ENCODE measurements around the gene OVOL2. TPM values are rescaled to one million over a fixed set of nuclear protein-coding genes. Genes with fewer than 3 reads are reported as not detected.
A peak's percentile ranks its signal among the peaks of the same experiment; 100 is the strongest.
"Not testable (repeated sequence)": the region's sequence is repeated elsewhere in the genome, so short reads cannot be mapped to it uniquely, and the experiment has no call there.

The OVOL2 gene
- polyA plus RNA-seq, 1 donor, result 4.4 TPM

DNA sequence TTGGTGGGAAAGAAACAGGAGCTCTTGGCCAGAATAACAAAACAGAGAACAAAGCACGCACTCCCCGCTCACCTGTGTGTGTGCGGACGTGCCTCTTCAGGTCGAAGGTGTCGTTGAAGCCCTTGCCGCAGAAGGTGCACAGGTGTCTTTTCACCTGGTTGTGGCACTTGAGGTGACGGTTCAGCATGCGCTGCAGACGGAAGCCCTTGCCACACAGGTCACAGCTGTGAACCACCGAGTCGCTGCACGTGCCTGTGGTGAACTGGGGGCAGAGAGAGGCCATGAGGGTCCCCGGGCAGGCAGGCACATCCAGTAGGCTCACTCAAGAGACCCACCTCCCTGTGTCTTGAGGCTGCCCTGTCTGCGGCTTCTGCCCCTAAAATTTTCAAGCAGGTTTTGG, 16.3 kb downstream of the OVOL2 start:
- Histone ChIP-seq H3K4me3 (ENCODE audit: low read length) (no peak overlapping the region), H3K4me1 (ENCODE audit: control insufficient read depth, insufficient read depth, low read length) (no peaks in the 10 kb centered on the region), H3K27ac (ENCODE audit: low read length) (no peak overlapping the region), H3K9me3 (ENCODE audit: control insufficient read depth, low read depth, low read length) (no peaks in the 10 kb centered on the region), H3K36me3 (ENCODE audit: control insufficient read depth, insufficient read depth, low read length) (peaks cover 9% of the 10 kb centered on the region), H3K27me3 (ENCODE audit: control insufficient read depth, insufficient read depth, low read length) (no peaks in the 10 kb centered on the region)
- no peak for DNase-seq
- WGBS (ENCODE audit: insufficient coverage, low lambda C conversion rate), result no CpG with 5 or more reads among the region's 15 CpGs

DNA sequence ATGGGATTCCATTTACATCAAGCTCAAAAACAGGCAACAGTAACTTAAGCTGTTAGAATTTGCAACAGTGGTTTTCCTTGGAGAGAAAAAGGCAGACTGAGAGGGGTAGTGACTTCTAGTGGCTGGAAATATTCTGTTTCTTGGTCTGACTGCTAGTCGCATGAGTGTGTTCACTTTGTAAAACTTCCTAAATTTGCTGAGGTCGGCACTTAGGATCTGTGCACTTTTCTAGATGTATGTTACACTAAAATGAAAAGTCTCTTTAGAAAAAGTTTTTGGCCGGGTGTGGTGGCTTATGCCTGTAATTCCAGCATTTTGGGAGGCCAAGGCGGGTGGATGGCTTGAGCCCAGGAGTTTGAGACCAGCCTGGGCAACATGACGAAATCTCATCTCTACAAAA, 18.7 kb downstream of the OVOL2 start:
- no CpG with 5 or more reads among the region's 5 CpGs for WGBS (ENCODE audit: insufficient coverage, low lambda C conversion rate)
- no peak for DNase-seq
- Histone ChIP-seq H3K4me3 (ENCODE audit: low read length) (no peak overlapping the region), H3K36me3 (ENCODE audit: control insufficient read depth, insufficient read depth, low read length) (peaks cover 9% of the 10 kb centered on the region), H3K9me3 (ENCODE audit: control insufficient read depth, low read depth, low read length) (no peaks in the 10 kb centered on the region), H3K27ac (ENCODE audit: low read length) (no peak overlapping the region), H3K4me1 (ENCODE audit: control insufficient read depth, insufficient read depth, low read length) (peaks cover 7% of the 10 kb centered on the region), H3K27me3 (ENCODE audit: control insufficient read depth, insufficient read depth, low read length) (no peaks in the 10 kb centered on the region)

DNA sequence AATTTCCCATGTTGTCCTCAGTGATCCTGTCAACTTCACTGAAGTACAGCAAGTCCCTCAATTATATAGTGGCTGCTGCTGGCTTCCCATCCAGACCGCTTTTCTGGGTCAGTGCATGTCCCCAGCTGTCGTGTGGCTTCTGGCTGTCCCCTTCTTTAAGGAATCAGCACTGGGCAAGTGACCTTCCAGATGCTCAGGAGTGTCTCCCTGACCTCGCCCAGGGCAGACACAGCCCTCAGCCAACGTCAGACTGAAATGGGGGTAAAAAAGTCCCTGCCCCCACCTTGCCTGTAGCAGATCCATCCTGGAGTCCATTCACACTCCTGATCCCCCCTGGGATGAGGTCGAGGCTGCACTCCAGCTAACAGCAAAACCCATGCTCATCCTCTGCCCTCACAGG, 23.7 kb downstream of the OVOL2 start:
- DNase-seq, result no peak
- Histone ChIP-seq H3K27ac (ENCODE audit: low read length) (peak overlapping the region; percentile 91), H3K9me3 (ENCODE audit: control insufficient read depth, low read depth, low read length) (no peaks in the 10 kb centered on the region), H3K36me3 (ENCODE audit: control insufficient read depth, insufficient read depth, low read length) (peaks cover 3% of the 10 kb centered on the region), H3K4me1 (ENCODE audit: control insufficient read depth, insufficient read depth, low read length) (peaks cover 34% of the 10 kb centered on the region), H3K4me3 (ENCODE audit: low read length) (no peak overlapping the region), H3K27me3 (ENCODE audit: control insufficient read depth, insufficient read depth, low read length) (no peaks in the 10 kb centered on the region)
- no CpG with 5 or more reads among the region's 5 CpGs for WGBS (ENCODE audit: insufficient coverage, low lambda C conversion rate)

DNA sequence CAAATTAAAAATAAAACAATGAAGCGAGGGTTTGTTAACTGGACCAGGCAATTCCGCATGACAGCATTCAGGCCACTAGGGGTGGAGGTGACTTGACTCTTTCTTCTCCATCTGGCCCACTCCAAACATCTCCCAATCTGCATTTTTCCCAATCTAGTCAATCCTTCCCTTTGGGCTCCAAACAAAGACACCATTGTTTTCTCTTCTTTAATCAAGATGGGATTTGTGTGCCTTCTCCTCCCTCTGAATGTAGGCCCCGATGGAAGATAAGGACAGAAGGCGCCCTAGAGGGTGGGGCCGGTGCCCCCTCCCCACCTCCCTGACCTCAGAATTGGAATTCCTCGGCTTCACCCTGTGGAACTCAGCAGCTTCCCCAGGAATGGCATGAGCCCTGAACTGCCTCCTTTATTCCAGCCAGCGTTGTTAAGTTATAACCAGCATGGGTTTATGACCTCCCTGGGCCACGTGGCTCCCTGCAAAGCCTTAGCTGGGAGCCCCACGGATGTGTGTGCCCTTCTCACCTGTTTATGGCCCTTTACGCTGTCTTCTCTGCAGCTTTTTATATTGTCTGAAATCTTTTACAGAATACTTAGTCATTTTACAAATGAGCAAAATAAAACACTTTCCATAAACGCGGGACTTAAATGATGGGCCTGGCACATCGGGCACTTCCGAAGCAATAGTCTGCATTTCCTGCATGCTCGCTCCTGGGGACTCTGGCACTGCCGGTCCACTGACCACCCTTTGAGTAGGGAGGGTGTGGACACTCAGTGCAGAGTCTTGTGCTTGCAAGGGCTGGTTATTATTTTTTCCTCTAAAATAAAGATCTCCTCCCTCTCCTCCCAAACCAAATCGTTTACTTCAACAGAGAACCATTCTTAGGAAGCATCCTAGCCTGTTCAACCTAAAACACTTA, 24.5 kb downstream of the OVOL2 start:
- H3K4me1 ChIP-seq (ENCODE audit: control insufficient read depth, insufficient read depth, low read length), result peaks cover 34% of the 10 kb centered on the region
- no peaks in the 10 kb centered on the region for H3K9me3 ChIP-seq (ENCODE audit: control insufficient read depth, low read depth, low read length)
- H3K36me3 ChIP-seq (ENCODE audit: control insufficient read depth, insufficient read depth, low read length), result peaks cover 3% of the 10 kb centered on the region
- DNase-seq, result peak; percentile 80 to 92
- 40% methylated on average over 3 of the region's 17 CpGs for WGBS (ENCODE audit: insufficient coverage, low lambda C conversion rate)
- peak overlapping the region; percentile 91 for H3K27ac ChIP-seq (ENCODE audit: low read length)
- no peak overlapping the region for H3K4me3 ChIP-seq (ENCODE audit: low read length)
- no peaks in the 10 kb centered on the region for H3K27me3 ChIP-seq (ENCODE audit: control insufficient read depth, insufficient read depth, low read length)

DNA sequence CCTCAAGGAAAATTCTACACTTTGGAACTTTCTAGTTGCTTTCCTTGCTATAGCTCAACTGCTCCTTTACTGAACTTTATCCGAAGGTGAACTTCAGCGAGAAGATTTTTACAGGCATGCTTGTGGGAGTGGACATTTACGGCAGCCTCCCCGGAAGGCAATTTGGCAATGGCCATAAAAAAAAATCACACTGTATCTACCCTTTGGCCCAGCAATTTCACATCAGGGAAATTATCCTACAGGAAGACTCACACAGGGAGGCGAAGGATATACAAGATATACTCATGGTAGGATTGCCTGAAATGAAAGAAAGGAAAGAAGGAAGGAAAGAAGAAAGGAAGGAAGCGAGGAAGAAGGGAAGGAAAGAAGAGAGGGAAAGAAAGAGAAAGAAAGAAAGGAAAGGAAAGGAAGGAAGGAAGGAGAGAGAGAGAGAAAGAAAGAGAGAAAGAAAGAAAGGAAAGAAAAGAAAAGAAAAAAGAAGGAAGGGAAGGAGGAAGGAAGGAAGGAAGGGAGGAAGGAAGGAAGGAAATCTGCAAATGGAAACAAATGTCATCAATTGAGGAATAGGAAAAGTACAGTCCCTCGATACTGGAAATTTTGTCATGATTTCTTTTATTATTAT, 25.7 kb downstream of the OVOL2 start:
- 47% methylated on average over 2 of the region's 7 CpGs for WGBS (ENCODE audit: insufficient coverage, low lambda C conversion rate)
- Histone ChIP-seq H3K4me1 (ENCODE audit: control insufficient read depth, insufficient read depth, low read length) (peaks cover 34% of the 10 kb centered on the region), H3K27ac (ENCODE audit: low read length) (peak overlapping the region; percentile 91), H3K27me3 (ENCODE audit: control insufficient read depth, insufficient read depth, low read length) (no peaks in the 10 kb centered on the region), H3K36me3 (ENCODE audit: control insufficient read depth, insufficient read depth, low read length) (no peaks in the 10 kb centered on the region), H3K4me3 (ENCODE audit: low read length) (no peak overlapping the region), H3K9me3 (ENCODE audit: control insufficient read depth, low read depth, low read length) (no peaks in the 10 kb centered on the region)
- DNase-seq, result peak; percentile 86 to 94

DNA sequence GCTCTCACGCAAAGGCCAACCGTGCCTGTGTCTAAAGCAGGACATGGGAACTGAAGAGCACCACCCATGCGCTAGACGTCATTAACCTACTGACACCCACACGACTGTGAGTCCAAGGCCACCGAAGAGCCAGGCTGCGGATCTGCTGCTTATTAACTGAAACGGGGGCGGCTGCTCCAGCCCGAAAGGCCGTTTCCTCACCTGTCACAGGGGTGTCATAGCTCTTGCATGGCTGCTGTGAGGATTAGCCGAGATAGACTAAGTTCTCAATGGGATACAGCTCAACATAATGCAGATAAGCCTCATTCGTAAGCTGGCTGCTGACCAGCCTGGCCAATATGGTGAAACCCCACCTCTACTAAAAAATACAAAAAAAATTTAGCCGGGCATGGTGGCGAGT, 26.7 kb downstream of the OVOL2 start:
- no peaks in the 10 kb centered on the region for H3K36me3 ChIP-seq (ENCODE audit: control insufficient read depth, insufficient read depth, low read length)
- no peak for DNase-seq
- no peak overlapping the region for H3K4me3 ChIP-seq (ENCODE audit: low read length)
- H3K4me1 ChIP-seq (ENCODE audit: control insufficient read depth, insufficient read depth, low read length), result peaks cover 34% of the 10 kb centered on the region
- no peaks in the 10 kb centered on the region for H3K9me3 ChIP-seq (ENCODE audit: control insufficient read depth, low read depth, low read length)
- H3K27ac ChIP-seq (ENCODE audit: low read length), result peak overlapping the region; percentile 91
- WGBS (ENCODE audit: insufficient coverage, low lambda C conversion rate), result 90% methylated on average over 2 of the region's 15 CpGs
- no peaks in the 10 kb centered on the region for H3K27me3 ChIP-seq (ENCODE audit: control insufficient read depth, insufficient read depth, low read length)

DNA sequence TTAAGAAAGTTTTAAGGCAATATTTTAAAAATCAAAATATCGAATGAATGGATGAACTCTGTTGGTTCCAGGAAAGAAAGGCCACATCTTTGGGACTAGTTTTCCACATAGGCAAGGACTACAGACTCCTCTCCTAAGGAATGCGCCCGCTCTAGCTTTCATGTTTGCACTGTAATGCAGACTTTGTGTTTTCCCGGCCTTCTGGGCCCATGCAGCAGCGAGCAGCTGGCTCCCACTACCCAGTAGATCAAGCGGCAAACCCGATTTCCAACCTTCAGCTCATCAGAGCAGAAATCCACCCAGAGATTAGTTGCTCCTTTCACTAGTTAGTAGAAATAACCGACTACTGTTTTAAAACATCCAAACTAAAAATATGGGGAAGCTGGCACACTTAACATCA, 27.7 kb downstream of the OVOL2 start:
- H3K4me3 ChIP-seq (ENCODE audit: low read length), result no peak overlapping the region
- peaks cover 2% of the 10 kb centered on the region for H3K36me3 ChIP-seq (ENCODE audit: control insufficient read depth, insufficient read depth, low read length)
- no peaks in the 10 kb centered on the region for H3K27me3 ChIP-seq (ENCODE audit: control insufficient read depth, insufficient read depth, low read length)
- H3K9me3 ChIP-seq (ENCODE audit: control insufficient read depth, low read depth, low read length), result no peaks in the 10 kb centered on the region
- no CpG with 5 or more reads among the region's 8 CpGs for WGBS (ENCODE audit: insufficient coverage, low lambda C conversion rate)
- DNase-seq, result no peak
- no peak overlapping the region for H3K27ac ChIP-seq (ENCODE audit: low read length)
- peaks cover 31% of the 10 kb centered on the region for H3K4me1 ChIP-seq (ENCODE audit: control insufficient read depth, insufficient read depth, low read length)

DNA sequence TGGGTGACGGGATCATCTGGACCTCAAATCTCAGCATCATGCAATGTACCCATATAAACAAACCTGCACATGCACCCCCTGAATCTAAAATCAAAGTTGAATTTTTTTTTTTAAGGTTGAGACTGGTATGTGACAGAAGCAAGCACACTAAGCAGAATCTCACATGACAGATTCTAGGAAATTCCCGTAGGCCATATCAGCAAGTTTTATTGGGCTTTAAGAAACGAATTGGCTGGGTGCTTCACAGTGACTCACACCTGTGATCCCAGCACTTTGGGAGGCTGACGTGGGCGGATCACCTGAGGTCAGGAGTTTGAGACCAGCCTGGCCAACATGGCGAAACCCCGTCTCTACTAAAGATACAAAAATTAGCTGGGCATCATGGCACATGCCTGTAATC, 30.7 kb downstream of the OVOL2 start:
- not testable (repeated sequence) for H3K27ac ChIP-seq (ENCODE audit: low read length); H3K27me3 ChIP-seq (ENCODE audit: control insufficient read depth, insufficient read depth, low read length); H3K9me3 ChIP-seq (ENCODE audit: control insufficient read depth, low read depth, low read length); H3K4me3 ChIP-seq (ENCODE audit: low read length)
- H3K4me1 ChIP-seq (ENCODE audit: control insufficient read depth, insufficient read depth, low read length), result peaks cover 11% of the 10 kb centered on the region
- peaks cover 14% of the 10 kb centered on the region for H3K36me3 ChIP-seq (ENCODE audit: control insufficient read depth, insufficient read depth, low read length)
- peak in 1 of 2 donors; percentile 60 for DNase-seq
- WGBS (ENCODE audit: insufficient coverage, low lambda C conversion rate), result no CpG with 5 or more reads among the region's 7 CpGs

DNA sequence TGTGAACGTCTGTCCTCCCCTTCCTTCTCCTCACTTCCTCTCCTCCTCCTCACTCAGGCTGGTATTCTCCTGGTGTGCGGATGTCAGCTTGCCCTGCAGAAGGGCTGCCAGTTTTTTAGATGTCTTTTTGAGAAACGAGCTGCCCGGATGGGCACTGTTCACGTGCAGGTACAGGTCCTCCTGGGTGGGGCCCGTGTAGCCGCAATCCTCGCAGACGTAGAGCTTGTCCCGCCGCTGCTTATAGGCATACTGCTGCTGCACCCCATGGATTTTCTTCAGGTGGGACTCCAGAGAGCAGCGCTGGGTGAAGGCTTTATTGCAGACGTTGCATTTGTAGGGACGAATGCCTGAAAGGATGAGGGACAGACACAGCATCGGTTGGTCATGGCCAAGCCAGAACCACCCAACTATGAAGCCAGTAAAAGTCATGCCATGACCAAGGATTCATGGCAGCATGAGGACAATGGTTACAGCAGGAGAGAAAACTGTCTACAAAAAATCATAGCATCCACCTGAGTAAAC, 33.0 kb downstream of the OVOL2 start:
- H3K4me1 ChIP-seq (ENCODE audit: control insufficient read depth, insufficient read depth, low read length), result no peaks in the 10 kb centered on the region
- H3K27me3 ChIP-seq (ENCODE audit: control insufficient read depth, insufficient read depth, low read length), result no peaks in the 10 kb centered on the region
- no peak overlapping the region for H3K4me3 ChIP-seq (ENCODE audit: low read length)
- H3K36me3 ChIP-seq (ENCODE audit: control insufficient read depth, insufficient read depth, low read length), result peaks cover 26% of the 10 kb centered on the region
- WGBS (ENCODE audit: insufficient coverage, low lambda C conversion rate), result no CpG with 5 or more reads among the region's 15 CpGs
- H3K27ac ChIP-seq (ENCODE audit: low read length), result no peak overlapping the region
- peaks cover 8% of the 10 kb centered on the region for H3K9me3 ChIP-seq (ENCODE audit: control insufficient read depth, low read depth, low read length)
- DNase-seq, result no peak

DNA sequence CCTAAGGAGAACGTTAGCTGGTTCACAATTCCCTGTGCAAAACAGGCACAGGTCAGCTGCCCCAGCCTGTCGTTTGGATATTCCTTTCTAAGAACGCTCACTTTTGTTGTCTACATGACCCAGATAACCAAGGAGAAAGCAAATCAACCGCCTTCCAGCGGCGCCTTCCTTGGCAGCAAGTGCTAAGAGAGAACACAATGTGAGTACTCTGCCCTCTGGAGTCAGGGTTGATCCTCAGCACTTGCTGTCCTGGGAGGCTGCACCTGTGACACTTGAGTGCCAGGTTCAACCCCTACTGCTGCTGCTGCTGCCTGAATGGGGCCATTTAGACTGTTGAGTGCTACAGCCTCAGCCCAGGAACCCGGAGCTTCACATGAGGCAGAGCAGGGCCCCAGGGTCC, 36.8 kb downstream of the OVOL2 start:
- Histone ChIP-seq H3K36me3 (ENCODE audit: control insufficient read depth, insufficient read depth, low read length) (peaks cover 26% of the 10 kb centered on the region), H3K27ac (ENCODE audit: low read length) (no peak overlapping the region), H3K4me1 (ENCODE audit: control insufficient read depth, insufficient read depth, low read length) (no peaks in the 10 kb centered on the region), H3K9me3 (ENCODE audit: control insufficient read depth, low read depth, low read length) (peaks cover 8% of the 10 kb centered on the region), H3K4me3 (ENCODE audit: low read length) (no peak overlapping the region), H3K27me3 (ENCODE audit: control insufficient read depth, insufficient read depth, low read length) (no peaks in the 10 kb centered on the region)
- no peak for DNase-seq
- 83% methylated on average over 1 of the region's 7 CpGs for WGBS (ENCODE audit: insufficient coverage, low lambda C conversion rate)
